C4-2B (cell line): Measurements from ENCODE around the gene MMADHC.

ENCODE experiments used
- ZFX ChIP-seq: fragments of 450-650 bp; IDR thresholded peaks from 2 replicates; pipeline ENCODE4 v1.6.1; 2017
- TF ChIP-seq, protein P1 (sequence below): fragments of 450-650 bp; conservative IDR thresholded peaks from 2 replicates; pipeline ENCODE4 v1.5.1; 2017; ENCODE audit warnings: mild to moderate bottlenecking

DNA sequence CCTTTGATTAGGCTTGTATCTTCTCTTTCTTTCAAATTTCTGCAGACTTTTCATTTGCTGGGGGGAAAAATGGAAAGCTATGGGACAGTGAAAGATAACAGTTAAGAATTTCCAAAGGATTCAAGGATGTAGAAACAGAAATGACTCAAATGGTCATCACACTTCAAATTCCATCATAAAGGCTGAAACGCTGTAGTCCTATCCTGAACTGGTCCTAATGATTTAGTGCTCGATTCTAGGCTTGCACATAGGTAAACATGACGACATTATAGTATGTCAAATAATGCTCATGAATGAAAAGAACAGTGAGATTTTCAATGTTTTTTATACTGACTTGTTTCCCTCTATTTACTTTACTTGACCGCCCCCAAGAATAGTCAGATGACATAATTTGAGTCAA lies 15.7 kb upstream of the MMADHC start:
- TF ChIP-seq, protein P1, sequence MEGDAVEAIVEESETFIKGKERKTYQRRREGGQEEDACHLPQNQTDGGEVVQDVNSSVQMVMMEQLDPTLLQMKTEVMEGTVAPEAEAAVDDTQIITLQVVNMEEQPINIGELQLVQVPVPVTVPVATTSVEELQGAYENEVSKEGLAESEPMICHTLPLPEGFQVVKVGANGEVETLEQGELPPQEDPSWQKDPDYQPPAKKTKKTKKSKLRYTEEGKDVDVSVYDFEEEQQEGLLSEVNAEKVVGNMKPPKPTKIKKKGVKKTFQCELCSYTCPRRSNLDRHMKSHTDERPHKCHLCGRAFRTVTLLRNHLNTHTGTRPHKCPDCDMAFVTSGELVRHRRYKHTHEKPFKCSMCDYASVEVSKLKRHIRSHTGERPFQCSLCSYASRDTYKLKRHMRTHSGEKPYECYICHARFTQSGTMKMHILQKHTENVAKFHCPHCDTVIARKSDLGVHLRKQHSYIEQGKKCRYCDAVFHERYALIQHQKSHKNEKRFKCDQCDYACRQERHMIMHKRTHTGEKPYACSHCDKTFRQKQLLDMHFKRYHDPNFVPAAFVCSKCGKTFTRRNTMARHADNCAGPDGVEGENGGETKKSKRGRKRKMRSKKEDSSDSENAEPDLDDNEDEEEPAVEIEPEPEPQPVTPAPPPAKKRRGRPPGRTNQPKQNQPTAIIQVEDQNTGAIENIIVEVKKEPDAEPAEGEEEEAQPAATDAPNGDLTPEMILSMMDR: no peak
- no peak for TF ChIP-seq ZFX
